Naive thymus-derived CD4-positive, alpha-beta T cell (primary cell): ENCODE results near the gene ERN2. TPM values are rescaled to one million over a fixed set of nuclear protein-coding genes. Genes with fewer than 3 reads are reported as not detected.
"Not testable (repeated sequence)": the region's sequence is repeated elsewhere in the genome, so short reads cannot be mapped to it uniquely, and the experiment has no call there.

ENCODE experiments used
- ATAC-seq: fragments of 150-1000 bp; cut with Tn5 transposase; 2 replicates; pipeline ENCODE4 v1.10.0; 2021; ENCODE audit warnings: mild to moderate bottlenecking, moderate library complexity
- CTCF ChIA-PET: fragments of 350-600 bp; sonication (Branson Sonifier 250); formaldehyde crosslinking; loops from one replicate; lab custom pipeline; 2021; ENCODE audit warnings: antibody characterized with exemption; lab: Charles Lee
- POLR2A ChIA-PET: fragments of 350-600 bp; sonication (Branson Sonifier 250); formaldehyde crosslinking; loops from one replicate; lab custom pipeline; 2021; ENCODE audit warnings: antibody characterized with exemption, inconsistent platforms; lab: Charles Lee
- DNase-seq, 9 donors: peaks; one replicate each; pipeline versions ENCODE4 v3.0.0 to v3.0.0-alpha.2; 2020 to 2022; ENCODE audit warnings: mixed read lengths in 1 of 9
- H3K27ac ChIP-seq: one replicate; pipeline ENCODE4 v1.7.0; 2013; ENCODE audit warnings: mild to moderate bottlenecking, low read depth, low read length, moderate library complexity
- H3K27me3 ChIP-seq, 2 donors: one replicate each; pipeline ENCODE4 v1.7.0; 2013; ENCODE audit warnings: low read length in 2 of 2, mild to moderate bottlenecking in 2 of 2, moderate library complexity in 2 of 2; ENCODE audit not compliant: control insufficient read depth in 2 of 2, insufficient read depth in 2 of 2
- H3K36me3 ChIP-seq, 3 experiments: 1 replicate in 2 of 3; 2 replicates in 1 of 3; pipeline ENCODE4 v1.7.0; 2013; ENCODE audit warnings: low read length in 3 of 3, mild to moderate bottlenecking in 3 of 3, moderate library complexity in 1 of 3; ENCODE audit not compliant: insufficient read depth in 3 of 3, control insufficient read depth in 2 of 3
- H3K4me1 ChIP-seq, 2 donors: one replicate each; pipeline ENCODE4 v1.7.0; 2013; ENCODE audit warnings: low read length in 2 of 2, mild to moderate bottlenecking in 2 of 2, moderate library complexity in 1 of 2; ENCODE audit not compliant: control insufficient read depth in 2 of 2, insufficient read depth in 2 of 2
- H3K4me3 ChIP-seq: 2 replicates; pipeline ENCODE4 v1.7.0; 2013; ENCODE audit warnings: mild to moderate bottlenecking, low read length
- H3K9me3 ChIP-seq, 3 experiments: 1 replicate in 2 of 3; 2 replicates in 1 of 3; pipeline ENCODE4 v1.7.0; 2013; ENCODE audit warnings: low read length in 3 of 3; ENCODE audit not compliant: control insufficient read depth in 2 of 3
- H3K27ac Mint-ChIP-seq, 9 donors: one replicate each; pipeline ENCODE4 v1.8.0; 2020 to 2022; ENCODE audit warnings: mixed read lengths in 9 of 9, mild to moderate bottlenecking in 8 of 9, moderate library complexity in 5 of 9, inconsistent platforms in 2 of 9
- H3K27me3 Mint-ChIP-seq, 5 donors: one replicate each; pipeline ENCODE4 v1.8.0; 2021 to 2022; ENCODE audit warnings: mixed read lengths in 5 of 5, mild to moderate bottlenecking in 1 of 5
- H3K36me3 Mint-ChIP-seq, 5 donors: one replicate each; pipeline ENCODE4 v1.8.0; 2020 to 2022; ENCODE audit warnings: mixed read lengths in 5 of 5, mild to moderate bottlenecking in 3 of 5, inconsistent platforms in 1 of 5
- H3K4me1 Mint-ChIP-seq, 7 donors: one replicate each; pipeline ENCODE4 v1.8.0; 2020 to 2022; ENCODE audit warnings: mixed read lengths in 7 of 7, mild to moderate bottlenecking in 3 of 7, inconsistent platforms in 1 of 7
- H3K4me3 Mint-ChIP-seq, 10 donors: one replicate each; pipeline ENCODE4 v1.8.0; 2020 to 2022; ENCODE audit warnings: mild to moderate bottlenecking in 10 of 10, mixed read lengths in 10 of 10, moderate library complexity in 6 of 10, inconsistent platforms in 2 of 10
- H3K9me3 Mint-ChIP-seq, 11 donors: one replicate each; pipeline ENCODE4 v1.8.0; 2020 to 2022; ENCODE audit warnings: mixed read lengths in 11 of 11, mild to moderate bottlenecking in 4 of 11, inconsistent platforms in 1 of 11, moderate library complexity in 1 of 11
- intact Hi-C, 2 donors: fragments of 100-400 bp; cut with micrococcal nuclease; formaldehyde crosslinking; loops; one replicate each; pipeline ENCODE4 v1.15.1; 2023
- polyA plus RNA-seq, 2 donors: library from polyadenylated mRNA; unstranded; fragments of 300-500 nt; fragmentation: Illumina TruSeq; gene quantifications; one replicate each; pipeline ENCODE4 v1.2.3, GENCODE V29; 2021
- total RNA-seq, 6 experiments: library from RNA in 5 of 6; stranded (reverse) in 5 of 6; gene quantifications; 1 replicate in 5 of 6; 2 replicates in 1 of 6; pipeline ENCODE4 v1.2.3 and lab custom pipeline; 2021 to 2026

ERN2 gene
- total and polyA plus RNA-seq, 7 experiments from 2014 or later: not detected

DNA sequence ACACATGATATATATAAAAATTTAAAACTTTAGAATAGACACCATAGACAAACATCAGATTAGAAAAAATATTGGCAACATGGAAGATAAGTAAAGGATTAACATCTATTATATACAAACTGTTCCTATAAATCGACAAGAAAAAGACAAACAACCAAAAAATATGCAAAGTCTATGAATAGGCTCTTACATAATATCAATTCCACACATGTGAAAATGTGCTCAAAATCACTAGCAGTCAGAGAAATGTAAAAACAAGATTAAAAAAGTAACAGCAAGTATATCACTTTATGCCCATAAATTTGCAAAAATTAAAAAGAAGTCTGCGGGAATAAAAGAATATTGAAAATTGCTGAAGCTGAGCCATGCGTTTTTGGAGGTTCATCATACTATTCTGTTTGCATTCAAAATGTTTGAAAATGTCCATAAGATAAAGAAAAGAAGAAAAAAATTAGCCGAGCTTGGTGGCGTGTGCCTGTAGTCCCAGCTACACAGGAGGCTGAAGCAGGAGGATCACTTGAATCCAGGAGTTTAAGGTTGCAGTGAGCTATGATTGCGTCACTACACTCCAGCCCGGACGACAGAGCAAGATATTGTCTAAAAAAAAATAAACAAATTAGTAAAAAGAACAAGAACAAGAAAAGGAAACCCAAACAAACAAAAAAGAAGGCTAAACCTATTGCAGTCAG lies 11.2 kb upstream of the ERN2 start:
- intact Hi-C loops: no loop called here
- H3K4me1 ChIP-seq: no peaks in the 10 kb centered on the region
- no peak for DNase-seq
- no peak for ATAC-seq
- peaks cover 0 to 4% (median 0%) of the 10 kb centered on the region in 3 experiments for H3K9me3 ChIP-seq
- H3K27ac ChIP-seq: no peak overlapping the region
- peaks cover 0 to 2% of the 10 kb centered on the region in 2 donors for H3K27me3 ChIP-seq
- H3K4me3 Mint-ChIP-seq: no peak overlapping the region
- peaks cover 6 to 31% (median 10%) of the 10 kb centered on the region in 11 donors for H3K9me3 Mint-ChIP-seq
- peaks cover 0 to 6% (median 5%) of the 10 kb centered on the region in 5 donors for H3K36me3 Mint-ChIP-seq
- peaks cover 0 to 5% (median 4%) of the 10 kb centered on the region in 7 donors for H3K4me1 Mint-ChIP-seq
- no peaks in the 10 kb centered on the region for H3K36me3 ChIP-seq
- H3K27me3 Mint-ChIP-seq: peaks cover 10 to 26% (median 17%) of the 10 kb centered on the region in 5 donors
- no peak overlapping the region for H3K27ac Mint-ChIP-seq
- ChIA-PET POLR2A (no interaction called here), CTCF (no interaction called here)
- no peak overlapping the region for H3K4me3 ChIP-seq

DNA sequence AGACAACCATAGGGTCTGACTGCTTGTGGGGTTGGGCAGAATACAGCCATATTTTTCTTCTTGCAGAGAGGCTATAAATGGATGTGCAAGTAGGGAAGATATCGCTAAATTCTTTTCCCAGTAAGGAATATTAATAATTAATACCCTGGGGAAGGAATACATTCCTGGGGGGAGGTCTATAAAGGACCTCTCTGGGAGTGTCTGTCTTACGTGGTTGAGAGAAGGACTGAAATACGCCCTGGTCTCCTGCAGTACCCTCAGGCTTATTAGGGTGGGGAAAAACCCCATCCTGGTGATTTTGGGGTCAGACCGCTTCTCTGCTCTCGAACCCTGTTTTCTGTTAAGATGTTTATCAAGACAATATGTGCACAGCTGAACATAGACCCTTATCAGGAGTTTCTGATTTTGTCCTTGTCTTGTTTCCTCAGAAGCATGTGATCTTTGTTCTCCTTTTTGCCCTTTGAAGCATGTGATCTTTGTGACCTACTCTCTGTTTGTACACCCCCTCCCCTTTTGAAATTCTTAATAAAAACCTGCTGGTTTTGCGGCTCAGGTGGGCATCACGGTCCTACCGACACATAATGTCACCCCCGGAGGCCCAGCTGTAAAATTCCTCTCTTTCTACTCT lies 9.7 kb upstream of the ERN2 start:
- H3K4me1 ChIP-seq, H3K9me3 ChIP-seq, H3K4me3 Mint-ChIP-seq, H3K27ac Mint-ChIP-seq, DNase-seq, intact Hi-C loops, H3K4me3 ChIP-seq, POLR2A ChIA-PET, H3K36me3 ChIP-seq, ATAC-seq, H3K4me1 Mint-ChIP-seq, H3K27ac ChIP-seq, H3K27me3 ChIP-seq, CTCF ChIA-PET, H3K36me3 Mint-ChIP-seq: not testable (repeated sequence)
- H3K27me3 Mint-ChIP-seq: peaks cover 16 to 30% (median 22%) of the 10 kb centered on the region in 5 donors
- H3K9me3 Mint-ChIP-seq: peaks cover 6 to 31% (median 10%) of the 10 kb centered on the region in 11 donors

DNA sequence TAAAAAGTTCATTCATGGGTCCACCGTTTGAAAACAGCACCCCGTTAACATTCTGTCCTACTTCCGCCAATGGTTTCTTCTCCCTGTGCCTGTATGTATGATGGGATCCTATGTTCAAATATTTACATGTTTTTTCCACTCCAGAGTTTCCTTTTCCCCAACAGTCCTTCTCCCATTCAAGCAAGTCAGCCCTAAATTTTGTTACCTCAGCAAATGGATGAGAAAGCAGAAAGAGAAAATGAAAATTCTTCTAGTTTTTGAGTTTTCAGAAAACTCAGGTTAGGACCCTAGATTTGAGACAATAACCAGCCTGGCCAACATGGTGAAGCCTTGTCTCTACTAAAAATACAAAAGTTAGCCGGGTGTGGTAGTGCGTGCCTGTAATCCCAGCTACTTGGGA lies 3.5 kb upstream of the ERN2 start:
- Histone ChIP-seq H3K4me3 (no peak overlapping the region), H3K27me3 (peaks cover 0 to 4% of the 10 kb centered on the region in 2 donors), H3K4me1 (no peaks in the 10 kb centered on the region), H3K27ac (no peak overlapping the region), H3K9me3 (no peaks in the 10 kb centered on the region), H3K36me3 (no peaks in the 10 kb centered on the region)
- intact Hi-C loops: no loop called here
- ChIA-PET CTCF (no interaction called here), POLR2A (no interaction called here)
- Mint-ChIP-seq H3K27ac (no peak overlapping the region), H3K4me1 (peaks cover 0 to 3% (median 0%) of the 10 kb centered on the region in 7 donors), H3K9me3 (peaks cover 0 to 12% (median 4%) of the 10 kb centered on the region in 11 donors), H3K27me3 (peaks cover 45 to 51% (median 47%) of the 10 kb centered on the region in 5 donors), H3K36me3 (peaks cover 0 to 1% (median 0%) of the 10 kb centered on the region in 5 donors), H3K4me3 (no peak overlapping the region)
- no peak for DNase-seq
- ATAC-seq: no peak

DNA sequence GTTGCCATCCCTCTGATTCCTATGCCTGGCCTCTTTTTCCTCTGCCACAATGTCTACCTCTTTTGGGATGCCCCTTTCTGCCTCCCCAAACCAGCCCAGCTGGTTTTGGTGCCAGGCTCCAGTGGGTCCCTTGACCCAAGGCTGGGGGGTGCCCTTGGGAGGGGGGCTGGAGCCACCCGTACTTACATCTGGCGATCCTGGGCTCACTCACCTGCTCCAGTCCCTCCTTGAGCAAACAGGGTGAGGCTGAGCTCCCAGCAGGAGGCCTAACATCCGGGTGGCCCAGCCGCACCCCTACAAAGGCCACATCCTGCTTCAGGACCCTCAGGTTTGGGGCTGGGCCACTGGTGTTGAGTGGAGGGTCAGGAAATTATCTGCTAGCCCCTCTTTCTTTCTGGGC lies 1.2 kb downstream of the ERN2 start:
- H3K4me3 ChIP-seq: no peak overlapping the region
- intact Hi-C loops: no loop called here
- DNase-seq (no peak), ATAC-seq (no peak)
- Mint-ChIP-seq H3K4me3 (no peak overlapping the region), H3K9me3 (peaks cover 0 to 31% (median 11%) of the 10 kb centered on the region in 11 donors), H3K4me1 (peaks cover 0 to 3% (median 0%) of the 10 kb centered on the region in 7 donors), H3K36me3 (peaks cover 0 to 5% (median 0%) of the 10 kb centered on the region in 5 donors), H3K27me3 (peaks cover 35 to 57% (median 53%) of the 10 kb centered on the region in 5 donors), H3K27ac (no peak overlapping the region)
- no peaks in the 10 kb centered on the region for H3K36me3 ChIP-seq
- H3K4me1 ChIP-seq: no peaks in the 10 kb centered on the region
- H3K27me3 ChIP-seq: peaks cover 0 to 2% of the 10 kb centered on the region in 2 donors
- no peak overlapping the region for H3K27ac ChIP-seq
- ChIA-PET CTCF (no interaction called here), POLR2A (interaction anchor here (0.7 kb wide), 1 partner anchor 23 kb away, joined by 3 read pairs; no protein-coding TSS in a partner anchor)
- H3K9me3 ChIP-seq: peaks cover 0 to 18% (median 0%) of the 10 kb centered on the region in 3 experiments

DNA sequence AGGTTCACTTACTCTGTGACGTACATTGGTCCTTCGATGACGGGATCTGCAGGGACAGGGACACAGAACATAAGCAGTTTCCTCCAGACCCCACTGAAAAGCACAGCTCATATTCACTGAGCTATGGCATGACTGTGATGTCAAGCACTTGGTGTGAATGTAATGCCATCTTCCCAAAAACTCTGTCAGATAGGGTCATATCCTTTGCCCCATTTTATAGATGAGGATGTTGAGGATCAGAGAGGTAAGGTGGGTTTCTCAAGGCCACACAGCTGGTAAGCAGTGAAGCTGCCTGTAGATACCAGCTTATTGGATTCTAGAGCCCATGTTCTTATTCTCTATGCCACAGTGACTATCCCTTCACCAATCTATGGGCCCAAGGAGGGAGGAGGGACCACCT lies 2.5 kb downstream of the ERN2 start:
- H3K27ac Mint-ChIP-seq: no peak overlapping the region
- Histone ChIP-seq H3K4me3 (no peak overlapping the region), H3K27me3 (peaks cover 0 to 2% of the 10 kb centered on the region in 2 donors), H3K36me3 (no peaks in the 10 kb centered on the region), H3K27ac (no peak overlapping the region), H3K4me1 (no peaks in the 10 kb centered on the region), H3K9me3 (peaks cover 0 to 18% (median 0%) of the 10 kb centered on the region in 3 experiments)
- intact Hi-C loops: no loop called here
- ChIA-PET CTCF (no interaction called here), POLR2A (no interaction called here)
- no peak for DNase-seq
- H3K4me1 Mint-ChIP-seq: peaks cover 0 to 3% (median 0%) of the 10 kb centered on the region in 7 donors
- peaks cover 0 to 31% (median 11%) of the 10 kb centered on the region in 11 donors for H3K9me3 Mint-ChIP-seq
- H3K27me3 Mint-ChIP-seq: peaks cover 30 to 57% (median 54%) of the 10 kb centered on the region in 5 donors
- H3K36me3 Mint-ChIP-seq: peaks cover 0 to 5% (median 0%) of the 10 kb centered on the region in 5 donors
- H3K4me3 Mint-ChIP-seq: no peak overlapping the region
- no peak for ATAC-seq

DNA sequence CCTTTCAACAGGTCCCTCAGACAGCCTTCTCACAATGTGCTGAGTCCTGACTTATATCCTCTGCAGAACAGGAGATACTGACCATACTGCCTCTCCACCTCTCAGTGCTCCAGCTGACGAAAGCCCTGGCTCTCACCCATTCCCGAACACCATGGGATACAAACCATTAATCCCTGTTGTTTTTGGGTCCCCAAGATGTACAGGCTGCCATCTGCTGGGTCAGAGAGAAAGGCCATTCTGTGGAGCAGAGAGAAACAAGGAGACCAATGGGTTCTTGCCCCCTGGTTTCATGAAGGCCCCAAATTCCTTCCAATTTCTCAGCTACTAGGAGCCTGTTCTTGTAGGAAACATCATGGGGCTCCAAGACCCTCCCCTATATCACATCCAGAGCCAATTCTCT lies 3.0 kb downstream of the ERN2 start:
- Histone ChIP-seq H3K9me3 (peaks cover 0 to 18% (median 0%) of the 10 kb centered on the region in 3 experiments), H3K4me1 (no peaks in the 10 kb centered on the region), H3K27ac (no peak overlapping the region), H3K4me3 (no peak overlapping the region), H3K36me3 (no peaks in the 10 kb centered on the region), H3K27me3 (peaks cover 0 to 2% of the 10 kb centered on the region in 2 donors)
- DNase-seq: no peak
- Mint-ChIP-seq H3K9me3 (peaks cover 0 to 31% (median 11%) of the 10 kb centered on the region in 11 donors), H3K27ac (no peak overlapping the region), H3K27me3 (peaks cover 29 to 60% (median 56%) of the 10 kb centered on the region in 5 donors), H3K4me1 (peaks cover 0 to 3% (median 0%) of the 10 kb centered on the region in 7 donors), H3K4me3 (no peak overlapping the region), H3K36me3 (peaks cover 0 to 5% (median 0%) of the 10 kb centered on the region in 5 donors)
- ATAC-seq: no peak
- CTCF ChIA-PET: no interaction called here
- intact Hi-C loops: no loop called here
- POLR2A ChIA-PET: no interaction called here
